Measurements from ENCODE around the gene KRTAP10-4.

Gene KRTAP10-4

DNA sequence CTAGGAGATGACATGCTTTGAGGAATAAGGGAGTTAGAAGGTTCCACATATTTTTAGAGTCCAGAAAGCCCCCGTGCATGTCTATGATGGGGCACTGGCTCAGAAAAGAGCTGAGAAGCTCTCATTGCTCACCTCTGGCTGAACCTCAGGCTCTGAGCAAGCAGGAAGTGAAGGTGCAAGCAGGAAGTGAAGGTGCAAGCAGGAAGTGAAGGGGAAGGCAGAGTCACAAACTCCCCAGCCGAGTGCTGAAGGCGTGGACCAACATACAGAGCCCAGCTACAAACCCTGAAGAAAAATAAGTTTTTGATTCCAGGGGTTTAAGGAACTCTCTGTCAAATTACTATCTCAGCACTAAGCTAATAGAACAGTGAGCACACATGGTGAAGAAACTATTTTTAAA lies 45.4 kb downstream of the KRTAP10-4 start:
- no peak for DNase-seq (ENCODE audit: low spot score)

DNA sequence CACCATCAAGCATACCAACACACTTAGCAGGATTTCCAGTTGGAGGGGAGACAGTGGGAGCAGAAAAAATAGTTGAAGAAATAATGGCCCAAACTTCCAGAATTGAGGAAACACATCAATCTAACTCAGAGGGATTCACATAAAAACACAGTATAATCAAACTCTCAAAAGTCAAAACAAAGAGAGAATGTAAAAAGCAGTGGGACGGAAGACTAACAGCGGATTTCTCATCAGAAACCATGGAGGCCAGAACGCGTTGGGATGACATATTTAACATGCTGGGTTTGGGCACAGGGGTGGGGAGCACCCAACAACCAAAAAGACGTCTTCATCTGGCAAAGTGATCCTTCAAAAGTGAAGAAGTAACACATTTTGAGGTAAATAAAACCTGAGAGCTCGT lies 46.4 kb downstream of the KRTAP10-4 start:
- DNase-seq (ENCODE audit: low spot score), result no peak

GRCh38 chr21:44623575-44623974 lies 50.0 kb downstream of the KRTAP10-4 start:
- DNase-seq (ENCODE audit: low spot score), result no peak
